Natural killer cell treated with Interleukin-12 subunit alpha and Interleukin-12 subunit beta and Interleukin-15 and Interleukin-18, amount 100 ng/mL, for 72 hours (primary cell): ENCODE data around the gene XCR1. TPM values are rescaled to one million over a fixed set of nuclear protein-coding genes. Genes with fewer than 3 reads are reported as not detected.

Source experiments
- ATAC-seq, 2 donors: fragments of 150-1000 bp; cut with Tn5 transposase in 1 of 2; sonication (Bioruptor Pico), chemical (Tn5 transposase) in 1 of 2; 2 replicates each; pipeline ENCODE4 v1.10.0; 2021
- DNase-seq: peaks from one replicate; pipeline ENCODE4 v3.0.0; 2022; ENCODE audit warnings: low spot score
- H3K27ac Mint-ChIP-seq, 2 donors: 1 replicate in 1 of 2; 2 replicates in 1 of 2; pipeline ENCODE4 v1.8.0; 2022; ENCODE audit warnings: mixed read lengths in 2 of 2, mild to moderate bottlenecking in 1 of 2, moderate library complexity in 1 of 2
- H3K27me3 Mint-ChIP-seq, 2 donors: 1 replicate in 1 of 2; 2 replicates in 1 of 2; pipeline ENCODE4 v1.8.0; 2022; ENCODE audit warnings: mixed read lengths in 2 of 2
- H3K36me3 Mint-ChIP-seq: one replicate; pipeline ENCODE4 v1.8.0; 2022; ENCODE audit warnings: mixed read lengths
- H3K4me1 Mint-ChIP-seq, 2 donors: 1 replicate in 1 of 2; 2 replicates in 1 of 2; pipeline ENCODE4 v1.8.0; 2022; ENCODE audit warnings: low read depth in 2 of 2, mixed read lengths in 2 of 2, mild to moderate bottlenecking in 1 of 2
- H3K4me3 Mint-ChIP-seq: one replicate; pipeline ENCODE4 v1.8.0; 2022; ENCODE audit warnings: mixed read lengths
- H3K9me3 Mint-ChIP-seq: 2 replicates; pipeline ENCODE4 v1.8.0; 2022; ENCODE audit warnings: mixed read lengths
- total RNA-seq, 2 donors: library from RNA; stranded (reverse); gene quantifications; one replicate each; pipeline ENCODE4 v1.2.3, GENCODE V29; 2022

XCR1 gene
- total RNA-seq, 2 donors from 2014 or later: not detected

DNA sequence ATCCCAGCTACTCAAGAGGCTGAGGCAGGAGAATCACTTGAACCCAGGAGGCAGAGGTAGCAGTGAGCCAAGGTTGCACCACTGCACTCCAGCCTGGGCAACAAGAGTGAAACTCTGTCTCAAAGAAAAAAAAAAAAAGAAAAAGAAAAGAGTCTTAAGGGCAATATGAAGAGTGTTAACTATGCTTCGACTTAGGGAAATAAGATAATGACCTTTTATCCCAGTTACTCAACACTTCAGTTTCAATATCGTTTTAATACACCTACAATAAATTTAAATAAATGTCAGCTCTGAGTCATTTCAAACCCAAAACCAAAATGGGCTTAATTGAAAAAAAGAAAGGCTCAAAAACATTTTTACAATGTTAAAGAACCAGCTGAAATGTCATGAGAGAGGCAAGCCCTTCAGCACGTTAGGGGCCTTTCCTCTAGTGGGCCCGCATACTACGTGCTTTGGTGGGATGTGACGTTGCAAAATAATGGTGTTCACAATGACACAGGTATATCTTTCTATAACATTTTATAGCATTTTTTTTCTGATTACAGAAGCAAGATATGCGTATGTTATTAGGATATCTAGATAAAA lies 47.0 kb downstream of the XCR1 start:
- H3K27me3 Mint-ChIP-seq: no peaks in the 10 kb centered on the region
- no peaks in the 10 kb centered on the region for H3K9me3 Mint-ChIP-seq
- H3K36me3 Mint-ChIP-seq: peaks cover 18% of the 10 kb centered on the region
- peaks cover 43 to 44% of the 10 kb centered on the region in 2 donors for H3K4me1 Mint-ChIP-seq
- ATAC-seq (no peak), DNase-seq (no peak)
- H3K27ac Mint-ChIP-seq: peak overlapping the region; percentile 77 to 80
- H3K4me3 Mint-ChIP-seq: peak overlapping the region; percentile 32

DNA sequence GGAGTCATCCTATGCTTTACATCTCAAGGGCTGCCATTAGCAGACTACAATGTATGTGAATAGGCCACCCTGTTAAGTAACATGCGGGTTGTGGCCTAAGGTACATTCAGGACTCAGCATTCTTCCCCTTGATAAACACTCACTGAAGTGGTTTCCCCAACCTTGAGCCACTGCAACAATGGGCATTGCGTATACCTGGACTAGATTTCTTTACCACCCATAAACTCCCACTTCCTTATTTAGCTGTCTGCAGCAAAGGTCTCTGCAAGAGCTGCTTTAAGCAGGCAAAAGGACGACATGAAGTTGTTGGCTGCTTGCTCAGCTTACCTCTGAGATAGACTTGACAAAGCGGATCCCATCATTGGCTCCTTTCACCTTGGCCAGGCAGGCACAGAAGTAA lies 47.9 kb downstream of the XCR1 start:
- peak overlapping the region; percentile 77 to 80 for H3K27ac Mint-ChIP-seq
- no peaks in the 10 kb centered on the region for H3K27me3 Mint-ChIP-seq
- peak overlapping the region; percentile 32 for H3K4me3 Mint-ChIP-seq
- no peaks in the 10 kb centered on the region for H3K9me3 Mint-ChIP-seq
- no peak for DNase-seq
- ATAC-seq: no peak
- peaks cover 18% of the 10 kb centered on the region for H3K36me3 Mint-ChIP-seq
- H3K4me1 Mint-ChIP-seq: peaks cover 42 to 44% of the 10 kb centered on the region in 2 donors

DNA sequence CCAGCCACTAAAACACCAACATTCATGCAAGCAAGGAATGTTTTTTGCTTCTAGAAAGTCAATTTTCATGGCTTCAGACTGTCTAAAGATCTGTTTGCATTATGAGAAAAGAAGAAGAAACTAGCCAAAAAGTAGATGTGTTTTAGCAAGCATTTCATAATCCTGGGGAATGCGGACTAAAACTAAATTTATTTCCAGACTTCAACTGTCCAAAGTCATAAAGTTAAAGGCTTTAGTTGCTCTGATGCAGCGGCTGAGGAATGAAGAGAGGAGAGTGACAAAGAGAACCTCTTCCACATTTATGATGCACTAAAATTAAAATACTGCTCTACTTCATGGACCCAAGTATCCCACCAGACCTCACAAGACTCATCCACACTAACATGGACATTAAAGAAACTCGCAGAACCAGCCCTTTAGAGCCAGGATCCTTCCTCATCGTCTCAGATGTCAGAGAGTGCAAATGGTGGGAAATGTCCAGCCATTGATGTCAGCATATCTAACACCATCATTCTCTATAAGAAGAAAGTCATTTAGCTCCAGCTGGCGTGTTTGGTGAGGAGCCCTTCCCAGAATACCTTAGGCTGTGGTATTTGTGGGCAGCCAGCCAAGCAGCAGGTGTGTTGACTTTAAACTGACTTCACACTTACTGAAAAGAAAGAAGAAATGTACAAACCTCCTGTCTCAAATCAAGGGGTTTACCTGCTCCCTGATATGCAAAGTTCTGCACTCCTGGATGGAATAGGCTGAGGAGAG lies 49.1 kb downstream of the XCR1 start:
- Mint-ChIP-seq H3K9me3 (no peaks in the 10 kb centered on the region), H3K4me3 (peak overlapping the region; percentile 75), H3K27ac (peak overlapping the region; percentile 77 to 80), H3K4me1 (peaks cover 42 to 48% of the 10 kb centered on the region in 2 donors), H3K36me3 (peaks cover 18% of the 10 kb centered on the region), H3K27me3 (no peaks in the 10 kb centered on the region)
- peak; percentile 56 for ATAC-seq
- no peak for DNase-seq

DNA sequence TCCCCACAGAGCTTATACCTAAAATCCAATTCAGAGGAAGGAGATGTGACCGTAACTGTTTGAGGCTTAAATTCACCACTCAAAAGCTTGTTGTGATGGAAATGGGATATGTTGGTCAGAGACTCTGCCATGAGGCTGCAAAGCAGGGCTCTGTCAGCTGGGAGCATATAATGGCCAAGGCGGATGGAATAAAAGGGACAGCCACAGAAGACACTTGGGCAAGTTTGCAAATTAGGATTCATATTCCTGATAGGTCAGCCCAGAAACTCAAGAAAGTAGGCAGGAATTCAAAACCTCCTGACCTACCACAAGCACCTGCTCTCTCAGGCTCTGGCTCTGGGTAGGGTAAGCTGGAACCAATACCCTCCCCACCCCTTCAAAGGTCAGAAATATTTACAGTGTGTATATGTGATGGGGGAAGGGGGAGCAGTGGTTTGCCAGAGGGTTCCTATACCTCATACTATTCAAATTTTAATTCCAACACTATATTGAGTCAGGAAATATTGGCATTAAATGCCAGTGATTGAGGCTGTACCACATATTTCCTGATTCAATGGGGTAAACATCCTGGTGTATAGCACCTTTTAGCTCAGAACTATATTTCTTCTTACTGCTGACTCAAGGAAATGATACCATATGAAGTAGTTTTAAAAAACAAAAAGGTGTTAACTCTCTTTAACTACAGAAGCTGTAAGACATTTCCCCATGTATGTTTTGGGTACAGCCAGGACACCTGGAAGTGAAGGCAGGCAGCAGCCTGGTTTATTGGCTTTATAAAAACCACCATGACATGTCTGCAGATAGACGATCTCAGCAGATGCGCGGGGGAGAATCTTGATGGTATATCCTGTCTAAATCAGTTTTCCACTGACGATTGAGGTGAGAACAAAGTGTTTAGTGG lies 50.8 kb downstream of the XCR1 start:
- ATAC-seq (peak in 1 of 2 donors; percentile 21), DNase-seq (no peak)
- Mint-ChIP-seq H3K27ac (peak overlapping the region; percentile 61), H3K36me3 (peaks cover 22% of the 10 kb centered on the region), H3K4me3 (peak overlapping the region; percentile 59), H3K9me3 (no peaks in the 10 kb centered on the region), H3K4me1 (peaks cover 44 to 64% of the 10 kb centered on the region in 2 donors), H3K27me3 (no peaks in the 10 kb centered on the region)

DNA sequence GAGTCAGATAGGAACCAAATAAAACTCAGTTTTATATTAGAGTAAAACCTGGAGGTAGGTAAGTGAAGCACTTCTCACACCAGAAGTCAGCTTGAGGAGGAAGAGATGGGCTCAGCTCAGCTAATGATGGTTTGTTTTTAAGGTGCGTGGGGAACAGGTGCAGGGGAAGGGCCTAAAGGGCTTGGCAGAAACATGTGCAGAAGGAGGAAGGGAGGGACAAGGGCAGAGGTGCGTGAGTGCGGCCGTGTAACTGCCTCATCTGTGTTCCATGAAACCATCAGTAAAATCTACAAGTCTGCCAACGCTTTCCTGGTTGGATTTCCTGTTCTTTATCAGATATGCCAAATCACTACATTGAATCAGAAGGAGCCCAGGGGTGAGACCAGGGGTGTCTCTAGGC lies 51.6 kb downstream of the XCR1 start:
- Mint-ChIP-seq H3K27me3 (no peaks in the 10 kb centered on the region), H3K4me3 (peak overlapping the region; percentile 3), H3K36me3 (peaks cover 19% of the 10 kb centered on the region), H3K4me1 (peaks cover 39 to 63% of the 10 kb centered on the region in 2 donors), H3K9me3 (no peaks in the 10 kb centered on the region), H3K27ac (peak overlapping the region; percentile 61)
- DNase-seq (no peak), ATAC-seq (no peak)

DNA sequence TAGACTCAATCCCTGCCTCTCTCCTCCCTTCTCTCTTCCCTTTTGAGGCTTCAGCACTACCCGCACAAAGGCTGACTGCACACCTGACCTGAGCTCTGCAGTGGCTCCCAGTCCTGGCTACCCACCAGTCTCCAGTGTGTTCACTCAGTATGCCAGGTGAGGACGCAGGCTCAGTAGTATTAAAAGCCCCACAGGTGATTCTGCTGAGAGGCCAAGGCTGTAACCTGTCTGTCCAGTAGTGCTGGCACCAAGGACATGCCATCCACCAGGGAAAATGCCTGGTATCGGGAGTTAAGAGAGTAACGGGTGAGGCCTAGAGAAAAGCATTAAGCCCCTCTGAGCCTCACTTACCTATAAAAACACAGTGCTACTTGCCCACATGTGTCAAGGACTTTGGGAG lies 52.6 kb downstream of the XCR1 start:
- Mint-ChIP-seq H3K4me3 (no peak overlapping the region), H3K27me3 (no peaks in the 10 kb centered on the region), H3K4me1 (peaks cover 44 to 70% of the 10 kb centered on the region in 2 donors), H3K27ac (peak overlapping the region in 1 of 2 donors; percentile 61), H3K9me3 (no peaks in the 10 kb centered on the region), H3K36me3 (peaks cover 26% of the 10 kb centered on the region)
- DNase-seq: no peak
- no peak for ATAC-seq

DNA sequence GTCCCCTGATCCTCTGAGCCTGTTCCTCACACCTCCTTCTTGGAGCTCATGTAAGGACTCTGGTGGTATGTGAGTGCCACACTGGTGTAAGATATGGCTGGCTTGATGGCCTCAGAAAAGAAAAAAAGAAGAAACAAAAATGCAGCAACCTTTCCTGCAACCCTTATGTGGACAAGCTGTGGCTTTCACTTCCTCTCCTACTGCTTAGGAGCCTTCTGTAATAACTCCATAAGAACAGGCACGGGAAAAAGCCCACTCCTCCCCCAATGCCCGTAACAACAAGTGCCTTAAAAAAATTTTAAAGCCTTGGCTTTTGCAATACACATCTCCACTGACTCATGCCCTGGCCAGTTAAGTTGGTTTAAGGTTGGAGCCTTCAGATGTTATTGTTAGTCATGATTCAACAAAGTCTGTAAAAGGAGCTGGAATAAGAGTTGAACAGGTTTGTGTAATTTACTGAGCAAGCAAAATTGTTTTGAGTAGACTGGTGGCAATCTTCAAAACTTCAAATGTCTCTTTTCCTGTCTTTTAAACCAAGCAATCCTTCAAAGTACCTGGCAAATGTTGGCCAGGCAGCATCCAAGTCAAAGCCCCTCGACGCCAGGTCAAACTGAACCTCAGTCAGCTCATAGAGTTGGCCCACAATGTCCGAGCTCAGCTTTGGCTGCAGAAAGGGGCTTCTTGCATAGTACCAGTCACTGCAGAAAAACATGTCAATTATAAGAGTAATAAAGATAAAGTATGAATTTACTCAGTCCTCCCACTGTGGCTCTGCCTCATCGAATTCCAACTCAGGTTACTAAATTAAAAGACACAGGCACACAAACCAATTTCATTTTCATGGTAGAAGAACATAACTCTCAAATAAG lies 54.5 kb downstream of the XCR1 start:
- Mint-ChIP-seq H3K9me3 (no peaks in the 10 kb centered on the region), H3K4me1 (peaks cover 43 to 74% of the 10 kb centered on the region in 2 donors), H3K36me3 (peaks cover 29% of the 10 kb centered on the region), H3K4me3 (peak overlapping the region; percentile 71), H3K27me3 (no peaks in the 10 kb centered on the region), H3K27ac (peak overlapping the region; percentile 73 to 81)
- peak; percentile 68 to 72 for ATAC-seq
- no peak for DNase-seq

DNA sequence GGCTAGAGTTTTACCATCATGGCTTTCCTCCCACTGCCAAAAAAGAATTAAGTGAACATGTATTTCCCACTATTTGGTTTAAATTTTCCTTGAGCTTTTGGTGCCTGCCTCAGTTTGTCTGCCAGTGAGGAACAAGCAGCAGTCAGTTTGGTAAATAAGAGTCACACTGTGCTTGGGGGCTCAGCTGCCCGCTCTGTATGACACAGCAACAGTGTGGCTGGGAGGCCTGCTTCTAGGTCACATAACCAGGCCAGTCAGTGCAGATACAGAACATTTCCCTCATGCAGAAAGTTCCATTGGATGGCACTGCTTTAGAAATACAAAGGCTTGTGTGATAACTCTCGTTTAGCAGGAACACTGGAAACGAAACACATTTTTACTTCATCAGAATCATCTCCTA lies 57.3 kb downstream of the XCR1 start:
- no peak for DNase-seq
- ATAC-seq: peak in 1 of 2 donors; percentile 56
- Mint-ChIP-seq H3K27me3 (no peaks in the 10 kb centered on the region), H3K4me3 (peak overlapping the region; percentile 13), H3K4me1 (peaks cover 31 to 79% of the 10 kb centered on the region in 2 donors), H3K9me3 (no peaks in the 10 kb centered on the region), H3K36me3 (peaks cover 29% of the 10 kb centered on the region), H3K27ac (peak overlapping the region; percentile 83 to 91)

DNA sequence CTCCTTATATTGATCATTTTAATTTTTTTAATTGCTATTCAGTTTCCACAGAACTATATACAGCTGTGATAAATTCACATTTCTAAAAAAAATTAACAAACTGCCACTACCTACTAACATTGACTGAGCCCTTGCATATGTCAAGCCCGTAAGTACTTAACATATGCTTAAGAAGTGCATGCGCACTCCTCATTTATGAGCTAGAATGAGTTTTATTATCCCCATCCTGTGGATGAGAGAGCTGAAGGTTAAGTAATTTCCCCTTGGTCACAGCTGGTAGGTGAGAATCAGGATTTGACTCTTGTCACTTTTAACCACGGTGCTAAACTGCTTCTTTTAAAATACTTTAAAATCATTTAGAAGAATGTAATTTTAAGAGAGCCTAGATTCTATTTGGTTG lies 58.2 kb downstream of the XCR1 start:
- peak; percentile 54 to 62 for ATAC-seq
- Mint-ChIP-seq H3K36me3 (peaks cover 29% of the 10 kb centered on the region), H3K27ac (peak overlapping the region; percentile 83 to 91), H3K27me3 (no peaks in the 10 kb centered on the region), H3K9me3 (no peaks in the 10 kb centered on the region), H3K4me3 (peak overlapping the region; percentile 83), H3K4me1 (peaks cover 31 to 86% of the 10 kb centered on the region in 2 donors)
- DNase-seq: peak; percentile 57

DNA sequence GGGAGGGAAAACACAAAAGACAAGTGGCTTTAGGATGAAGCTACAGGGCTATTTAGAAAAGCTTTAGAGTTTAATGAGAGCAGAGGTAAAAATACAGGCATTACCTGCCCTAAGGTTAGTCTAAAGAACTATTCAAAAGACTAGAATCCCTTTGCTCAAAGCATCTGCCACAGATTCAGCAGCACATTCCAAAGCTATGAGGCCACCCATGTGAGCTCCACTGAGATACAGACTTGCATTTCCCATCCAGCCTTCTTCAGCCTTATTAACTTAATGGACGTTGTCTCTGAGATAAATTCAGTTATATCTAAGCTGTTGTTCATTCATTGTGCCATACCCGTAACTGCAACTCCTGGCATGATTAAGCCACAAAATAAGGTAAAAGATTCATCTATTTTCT lies 58.6 kb downstream of the XCR1 start:
- Mint-ChIP-seq H3K4me3 (peak overlapping the region; percentile 83), H3K27me3 (no peaks in the 10 kb centered on the region), H3K4me1 (peaks cover 35 to 90% of the 10 kb centered on the region in 2 donors), H3K9me3 (no peaks in the 10 kb centered on the region), H3K36me3 (peaks cover 29% of the 10 kb centered on the region), H3K27ac (peak overlapping the region; percentile 83 to 91)
- ATAC-seq: no peak
- no peak for DNase-seq

DNA sequence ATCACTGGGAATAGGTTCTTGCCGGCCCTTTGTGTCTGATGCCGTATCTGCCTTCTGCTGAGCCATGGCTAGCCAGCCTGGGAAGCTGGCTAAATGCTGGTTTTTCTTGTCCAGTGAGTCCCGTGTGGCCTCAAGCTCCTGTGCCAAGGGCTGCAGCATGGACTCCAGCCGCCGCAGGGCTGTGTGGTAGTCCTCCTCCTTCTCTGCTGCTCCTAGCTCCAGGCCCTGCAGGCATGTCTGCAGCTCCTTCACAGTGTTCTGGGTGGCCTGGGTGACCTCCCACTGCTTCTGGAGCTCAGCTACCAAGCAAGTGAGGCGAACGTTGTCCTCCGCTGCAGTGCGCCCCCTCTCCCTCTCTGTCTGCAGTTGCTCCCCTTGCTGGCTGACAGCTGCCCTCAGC lies 59.1 kb downstream of the XCR1 start:
- Mint-ChIP-seq H3K36me3 (peaks cover 32% of the 10 kb centered on the region), H3K27me3 (no peaks in the 10 kb centered on the region), H3K27ac (peak overlapping the region; percentile 83 to 91), H3K4me3 (peak overlapping the region; percentile 83), H3K9me3 (no peaks in the 10 kb centered on the region), H3K4me1 (peaks cover 41 to 91% of the 10 kb centered on the region in 2 donors)
- ATAC-seq (no peak), DNase-seq (no peak)

DNA sequence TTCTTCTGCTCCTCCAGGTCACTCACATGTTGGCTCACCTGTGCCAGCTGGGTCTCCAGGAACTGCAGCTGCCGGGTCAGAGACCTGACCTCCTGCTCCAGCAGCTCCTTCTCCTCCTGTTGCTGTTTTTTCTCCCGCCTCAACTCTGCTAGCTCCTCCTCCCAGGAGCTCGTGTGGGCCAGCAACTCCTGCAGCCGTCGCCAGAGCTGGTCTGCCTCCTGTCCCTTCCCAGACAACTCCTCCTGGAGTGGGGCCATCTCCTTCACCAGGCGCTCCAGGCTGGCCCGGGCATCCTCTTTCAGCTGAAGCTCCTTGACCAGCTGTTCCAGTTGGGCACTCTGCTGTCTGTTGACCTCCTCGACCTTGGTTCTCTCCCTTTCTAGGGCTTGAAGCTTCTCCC lies 59.6 kb downstream of the XCR1 start:
- Mint-ChIP-seq H3K9me3 (no peaks in the 10 kb centered on the region), H3K4me3 (peak overlapping the region; percentile 83), H3K4me1 (peaks cover 45 to 91% of the 10 kb centered on the region in 2 donors), H3K27me3 (no peaks in the 10 kb centered on the region), H3K36me3 (peaks cover 36% of the 10 kb centered on the region), H3K27ac (peak overlapping the region; percentile 83 to 91)
- no peak for ATAC-seq
- DNase-seq: no peak
